Right atrium auricular region (tissue), 2 donors: ENCODE results near the gene PPIP5K2. TPM values are rescaled to one million over a fixed set of nuclear protein-coding genes. Genes with fewer than 3 reads are reported as not detected.

Experiments
- DNase-seq: peaks from one replicate; pipeline ENCODE4 v3.0.0-alpha.2; 2019; ENCODE audit warnings: low spot score
- H3K27ac ChIP-seq, 2 donors: fragments of 200-600 bp; sonication (generic); 1 replicate in 1 of 2; 2 replicates in 1 of 2; pipeline ENCODE4 v1.5.1; 2016 to 2019
- H3K27me3 ChIP-seq, 2 donors: fragments of 200-600 bp; sonication (generic); one replicate each; pipeline versions ENCODE4 v1.5.1 to v1.6.0; 2017 to 2019
- H3K36me3 ChIP-seq: fragments of 200-600 bp; sonication (generic); one replicate; pipeline ENCODE4 v1.5.1; 2016
- H3K4me1 ChIP-seq, 2 donors: fragments of 200-600 bp; sonication (generic); one replicate each; pipeline versions ENCODE4 v1.5.1 to v1.6.0; 2017 to 2019
- H3K4me3 ChIP-seq, 2 donors: fragments of 200-600 bp; sonication (generic); 1 replicate in 1 of 2; 2 replicates in 1 of 2; pipeline ENCODE4 v1.5.1; 2017 to 2019; ENCODE audit warnings: mild to moderate bottlenecking in 1 of 2, moderate library complexity in 1 of 2
- H3K9me3 ChIP-seq, 2 donors: fragments of 200-600 bp; sonication (generic); one replicate each; pipeline ENCODE4 v1.5.1; 2019
- CTCF ChIP-seq, 2 donors: fragments of 200-600 bp; sonication (generic); IDR thresholded peaks; one replicate each; pipeline ENCODE4 v1.5.1; 2019; ENCODE audit warnings: antibody characterized with exemption in 2 of 2
- total RNA-seq, 2 donors: library from RNA; depleted of rRNA; stranded (reverse); fragments of >200 nt; gene quantifications; one replicate each; pipeline ENCODE4 v1.1.0, GENCODE V29; 2016

PPIP5K2 gene
- total RNA-seq, 2 donors from 2014 or later = 17.9 to 37.5 TPM

- Histone ChIP-seq H3K4me1 (no peaks in the 10 kb centered on the region), H3K27ac (no peak overlapping the region), H3K9me3 (no peaks in the 10 kb centered on the region), H3K36me3 (peaks cover 31% of the 10 kb centered on the region), H3K4me3 (no peak overlapping the region), H3K27me3 (no peaks in the 10 kb centered on the region)
- no peak for TF ChIP-seq CTCF (IDR thresholded peaks at IDR 0.05)
- no peak for DNase-seq
Measured at GRCh38 chr5:103166706-103167105, 46.6 kb downstream of the PPIP5K2 start.

DNA sequence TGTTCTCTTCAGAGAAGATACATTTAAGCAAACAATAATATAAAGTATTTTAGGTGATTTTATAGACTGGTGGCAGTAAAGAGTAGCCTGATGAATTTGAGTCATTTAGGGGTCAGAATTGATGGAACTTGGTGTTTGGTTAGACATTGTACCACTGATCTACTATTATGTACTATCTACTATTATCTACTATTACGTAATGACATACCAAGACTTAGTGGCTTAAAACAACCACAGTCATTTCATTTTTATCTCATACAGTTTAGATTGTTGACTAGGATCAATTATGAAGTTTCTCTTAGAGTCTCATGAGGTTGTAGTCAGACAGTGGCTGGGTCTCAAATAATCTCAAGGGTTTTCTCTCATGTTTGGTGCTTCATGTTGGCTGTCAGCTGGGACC, 54.0 kb downstream of the PPIP5K2 start:
- peaks cover 39% of the 10 kb centered on the region for H3K36me3 ChIP-seq

DNA sequence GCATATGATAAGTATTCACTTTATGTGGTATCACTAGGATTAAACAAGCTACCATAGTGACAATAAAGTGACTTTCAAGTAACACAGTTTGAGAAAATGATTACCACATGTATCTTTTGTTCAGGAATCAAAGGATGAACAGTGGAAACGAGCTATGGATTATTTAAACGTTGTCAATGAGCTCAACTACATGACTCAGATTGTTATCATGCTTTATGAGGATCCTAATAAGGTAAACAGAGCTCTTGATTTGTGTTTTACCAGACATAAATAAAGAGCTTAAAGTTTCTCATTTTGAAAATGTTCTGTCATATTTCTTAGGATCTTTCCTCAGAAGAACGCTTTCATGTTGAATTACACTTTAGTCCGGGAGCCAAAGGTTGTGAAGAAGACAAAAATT, 57.4 kb downstream of the PPIP5K2 start:
- H3K36me3 ChIP-seq = peaks cover 67% of the 10 kb centered on the region
- H3K27ac ChIP-seq = no peak overlapping the region
- no peak for TF ChIP-seq CTCF (IDR thresholded peaks at IDR 0.05)
- H3K4me3 ChIP-seq = no peak overlapping the region
- no peak for DNase-seq
- H3K4me1 ChIP-seq = no peaks in the 10 kb centered on the region
- H3K9me3 ChIP-seq = no peaks in the 10 kb centered on the region
- no peaks in the 10 kb centered on the region for H3K27me3 ChIP-seq

More for the DNA sequence above, 54.0 kb downstream of the PPIP5K2 start:
- Histone ChIP-seq H3K9me3 (no peaks in the 10 kb centered on the region), H3K27me3 (no peaks in the 10 kb centered on the region), H3K4me1 (no peaks in the 10 kb centered on the region), H3K27ac (no peak overlapping the region), H3K4me3 (no peak overlapping the region)
- DNase-seq = no peak
- no peak for TF ChIP-seq CTCF (IDR thresholded peaks at IDR 0.05)

DNA sequence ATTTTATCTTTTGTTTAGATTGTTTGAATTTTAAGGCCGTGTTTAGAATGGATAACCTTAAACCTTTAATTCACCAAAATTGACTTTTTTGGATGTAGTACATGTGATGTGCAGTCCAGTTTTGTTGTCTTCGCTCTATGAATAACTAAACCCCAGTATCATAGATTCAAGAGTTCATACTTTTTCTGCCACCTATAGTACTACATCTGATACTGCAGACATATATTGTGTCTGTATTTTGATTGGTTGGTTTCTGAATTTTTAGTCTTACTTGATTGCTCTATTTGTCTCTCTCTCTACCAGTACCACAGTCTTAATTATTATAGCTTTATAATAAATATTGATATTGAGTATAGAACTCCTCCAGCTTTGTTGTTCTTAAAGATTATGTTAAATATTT, 58.1 kb downstream of the PPIP5K2 start:
- Histone ChIP-seq H3K27me3 (no peaks in the 10 kb centered on the region), H3K4me3 (no peak overlapping the region), H3K9me3 (no peaks in the 10 kb centered on the region), H3K4me1 (no peaks in the 10 kb centered on the region), H3K27ac (no peak overlapping the region), H3K36me3 (peaks cover 69% of the 10 kb centered on the region)
- TF ChIP-seq CTCF (IDR thresholded peaks at IDR 0.05) = no peak
- no peak for DNase-seq

- no peaks in the 10 kb centered on the region for H3K9me3 ChIP-seq
- no peak for TF ChIP-seq CTCF (IDR thresholded peaks at IDR 0.05)
- DNase-seq = no peak
- H3K4me1 ChIP-seq = no peaks in the 10 kb centered on the region
- H3K27me3 ChIP-seq = no peaks in the 10 kb centered on the region
- H3K4me3 ChIP-seq = no peak overlapping the region
- no peak overlapping the region for H3K27ac ChIP-seq
- peaks cover 83% of the 10 kb centered on the region for H3K36me3 ChIP-seq
Measured at GRCh38 chr5:103186152-103186551, 66.1 kb downstream of the PPIP5K2 start.

- no peak for DNase-seq
- peaks cover 67% of the 10 kb centered on the region for H3K36me3 ChIP-seq
- TF ChIP-seq CTCF (IDR thresholded peaks at IDR 0.05) = no peak
Measured at GRCh38 chr5:103188436-103188835, 68.3 kb downstream of the PPIP5K2 start.

More at GRCh38 chr5:103188436-103188835, 68.3 kb downstream of the PPIP5K2 start:
- no peak overlapping the region for H3K27ac ChIP-seq
- no peaks in the 10 kb centered on the region for H3K9me3 ChIP-seq
- no peaks in the 10 kb centered on the region for H3K4me1 ChIP-seq
- no peak overlapping the region for H3K4me3 ChIP-seq
- no peaks in the 10 kb centered on the region for H3K27me3 ChIP-seq
